ENCODE measurements around the gene ZEB2. TPM values are rescaled to one million over a fixed set of nuclear protein-coding genes. Genes with fewer than 3 reads are reported as not detected.

ZEB2 gene
- total RNA-seq, 1 donor from 2014 or later: 139 TPM

GRCh38 chr2:144357623-144358373, 162.1 kb downstream of the ZEB2 start:
- Mint-ChIP-seq H3K27me3 (ENCODE audit: unreplicated experiment) (no peaks in the 10 kb centered on the region), H3K27ac (ENCODE audit: unreplicated experiment) (peak overlapping the region; percentile 86), H3K4me3 (ENCODE audit: unreplicated experiment) (no peak overlapping the region), H3K9me3 (ENCODE audit: unreplicated experiment) (no peaks in the 10 kb centered on the region), H3K36me3 (ENCODE audit: unreplicated experiment) (no peaks in the 10 kb centered on the region), H3K4me1 (ENCODE audit: unreplicated experiment) (peaks cover 44% of the 10 kb centered on the region)
- TF ChIP-seq CTCF (IDR thresholded peaks at IDR 0.05): no peak
- no peak for DNase-seq (ENCODE audit: extremely low spot score, unreplicated experiment)

GRCh38 chr2:144356402-144356801, 163.5 kb downstream of the ZEB2 start:
- DNase-seq (ENCODE audit: extremely low spot score, unreplicated experiment): no peak
- H3K27me3 Mint-ChIP-seq (ENCODE audit: unreplicated experiment): no peaks in the 10 kb centered on the region
- H3K36me3 Mint-ChIP-seq (ENCODE audit: unreplicated experiment): no peaks in the 10 kb centered on the region
- no peak overlapping the region for H3K4me3 Mint-ChIP-seq (ENCODE audit: unreplicated experiment)
- H3K4me1 Mint-ChIP-seq (ENCODE audit: unreplicated experiment): peaks cover 36% of the 10 kb centered on the region
- TF ChIP-seq CTCF (IDR thresholded peaks at IDR 0.05): no peak
- H3K9me3 Mint-ChIP-seq (ENCODE audit: unreplicated experiment): no peaks in the 10 kb centered on the region
- no peak overlapping the region for H3K27ac Mint-ChIP-seq (ENCODE audit: unreplicated experiment)

GRCh38 chr2:144354953-144355352, 165.0 kb downstream of the ZEB2 start:
- H3K4me1 Mint-ChIP-seq (ENCODE audit: unreplicated experiment): peaks cover 50% of the 10 kb centered on the region
- H3K36me3 Mint-ChIP-seq (ENCODE audit: unreplicated experiment): no peaks in the 10 kb centered on the region
- H3K27ac Mint-ChIP-seq (ENCODE audit: unreplicated experiment): no peak overlapping the region
- H3K4me3 Mint-ChIP-seq (ENCODE audit: unreplicated experiment): no peak overlapping the region
- H3K9me3 Mint-ChIP-seq (ENCODE audit: unreplicated experiment): no peaks in the 10 kb centered on the region
- no peak for TF ChIP-seq CTCF (IDR thresholded peaks at IDR 0.05)
- no peaks in the 10 kb centered on the region for H3K27me3 Mint-ChIP-seq (ENCODE audit: unreplicated experiment)
- DNase-seq (ENCODE audit: extremely low spot score, unreplicated experiment): no peak

GRCh38 chr2:144351687-144352086, 168.2 kb downstream of the ZEB2 start:
- Mint-ChIP-seq H3K27me3 (ENCODE audit: unreplicated experiment) (no peaks in the 10 kb centered on the region), H3K36me3 (ENCODE audit: unreplicated experiment) (no peaks in the 10 kb centered on the region), H3K4me3 (ENCODE audit: unreplicated experiment) (no peak overlapping the region), H3K9me3 (ENCODE audit: unreplicated experiment) (no peaks in the 10 kb centered on the region), H3K27ac (ENCODE audit: unreplicated experiment) (no peak overlapping the region), H3K4me1 (ENCODE audit: unreplicated experiment) (peaks cover 44% of the 10 kb centered on the region)
- DNase-seq (ENCODE audit: extremely low spot score, unreplicated experiment): no peak
- no peak for TF ChIP-seq CTCF (IDR thresholded peaks at IDR 0.05)

GRCh38 chr2:144350151-144350802, 169.6 kb downstream of the ZEB2 start:
- no peak for DNase-seq (ENCODE audit: extremely low spot score, unreplicated experiment)
- Mint-ChIP-seq H3K27me3 (ENCODE audit: unreplicated experiment) (no peaks in the 10 kb centered on the region), H3K36me3 (ENCODE audit: unreplicated experiment) (no peaks in the 10 kb centered on the region), H3K27ac (ENCODE audit: unreplicated experiment) (peak overlapping the region; percentile 94), H3K4me1 (ENCODE audit: unreplicated experiment) (peaks cover 44% of the 10 kb centered on the region), H3K4me3 (ENCODE audit: unreplicated experiment) (peak overlapping the region; percentile 2), H3K9me3 (ENCODE audit: unreplicated experiment) (no peaks in the 10 kb centered on the region)
- TF ChIP-seq CTCF (IDR thresholded peaks at IDR 0.05): no peak
